KOPT-K1 (cell line): Measurements from ENCODE around the gene INTS2.

Experiments
- H3K27ac ChIP-seq: fragments of 200-600 bp; sonication (generic); 2 replicates; pipeline ENCODE4 v1.5.1; 2016; ENCODE audit warnings: antibody characterized with exemption, mild to moderate bottlenecking, low read depth, low read length; ENCODE audit not compliant: poor library complexity, severe bottlenecking
- H3K36me3 ChIP-seq: fragments of 200-600 bp; sonication (generic); 2 replicates; pipeline ENCODE4 v1.5.1; 2017; ENCODE audit warnings: antibody characterized with exemption, mild to moderate bottlenecking, low read length, moderate library complexity; ENCODE audit not compliant: insufficient read depth
- H3K9me3 ChIP-seq: fragments of 200-600 bp; sonication (generic); 2 replicates; pipeline ENCODE4 v1.5.1; 2017; ENCODE audit warnings: antibody characterized with exemption, low read length, mild to moderate bottlenecking; ENCODE audit not compliant: insufficient read depth, poor library complexity, severe bottlenecking

INTS2 gene

GRCh38 chr17:61846761-61847375 is 80.9 kb downstream of the INTS2 start:
- H3K27ac ChIP-seq = no peak overlapping the region
- peaks cover 100% of the 10 kb centered on the region for H3K36me3 ChIP-seq
- H3K9me3 ChIP-seq = no peaks in the 10 kb centered on the region

- no peak overlapping the region for H3K27ac ChIP-seq
- H3K36me3 ChIP-seq = peaks cover 100% of the 10 kb centered on the region
Measured at GRCh38 chr17:61846088-61846487, 81.7 kb downstream of the INTS2 start.

GRCh38 chr17:61843435-61843834 is 84.3 kb downstream of the INTS2 start:
- H3K9me3 ChIP-seq = no peaks in the 10 kb centered on the region
- peaks cover 97% of the 10 kb centered on the region for H3K36me3 ChIP-seq
- no peak overlapping the region for H3K27ac ChIP-seq

More at GRCh38 chr17:61846088-61846487, 81.7 kb downstream of the INTS2 start:
- no peaks in the 10 kb centered on the region for H3K9me3 ChIP-seq

- Histone ChIP-seq H3K27ac (no peak overlapping the region), H3K9me3 (no peaks in the 10 kb centered on the region), H3K36me3 (peaks cover 92% of the 10 kb centered on the region)
Measured at GRCh38 chr17:61842899-61843298, 84.9 kb downstream of the INTS2 start.

- Histone ChIP-seq H3K36me3 (peaks cover 82% of the 10 kb centered on the region), H3K27ac (no peak overlapping the region), H3K9me3 (no peaks in the 10 kb centered on the region)
Measured at GRCh38 chr17:61839300-61839786, 88.4 kb downstream of the INTS2 start.

- peaks cover 71% of the 10 kb centered on the region for H3K36me3 ChIP-seq
- no peaks in the 10 kb centered on the region for H3K9me3 ChIP-seq
- no peak overlapping the region for H3K27ac ChIP-seq
Measured at GRCh38 chr17:61837175-61838051, 90.4 kb downstream of the INTS2 start.

GRCh38 chr17:61836266-61837174 is 91.3 kb downstream of the INTS2 start:
- Histone ChIP-seq H3K36me3 (peaks cover 70% of the 10 kb centered on the region), H3K27ac (no peak overlapping the region), H3K9me3 (no peaks in the 10 kb centered on the region)

GRCh38 chr17:61835606-61836005 is 92.2 kb downstream of the INTS2 start:
- Histone ChIP-seq H3K36me3 (peaks cover 69% of the 10 kb centered on the region), H3K27ac (no peak overlapping the region)

GRCh38 chr17:61834610-61835009 is 93.2 kb downstream of the INTS2 start:
- Histone ChIP-seq H3K36me3 (peaks cover 66% of the 10 kb centered on the region), H3K27ac (no peak overlapping the region), H3K9me3 (no peaks in the 10 kb centered on the region)

More at GRCh38 chr17:61835606-61836005, 92.2 kb downstream of the INTS2 start:
- H3K9me3 ChIP-seq = no peaks in the 10 kb centered on the region

- Histone ChIP-seq H3K27ac (no peak overlapping the region), H3K9me3 (no peaks in the 10 kb centered on the region), H3K36me3 (peaks cover 69% of the 10 kb centered on the region)
Measured at GRCh38 chr17:61833536-61834193, 94.1 kb downstream of the INTS2 start.

GRCh38 chr17:61832463-61832862 is 95.3 kb downstream of the INTS2 start:
- Histone ChIP-seq H3K36me3 (peaks cover 79% of the 10 kb centered on the region), H3K27ac (no peak overlapping the region), H3K9me3 (peaks cover 8% of the 10 kb centered on the region)

GRCh38 chr17:61831099-61831498 is 96.7 kb downstream of the INTS2 start:
- peaks cover 75% of the 10 kb centered on the region for H3K36me3 ChIP-seq
- no peak overlapping the region for H3K27ac ChIP-seq
- peaks cover 9% of the 10 kb centered on the region for H3K9me3 ChIP-seq

- peaks cover 70% of the 10 kb centered on the region for H3K36me3 ChIP-seq
- H3K27ac ChIP-seq = no peak overlapping the region
- peaks cover 9% of the 10 kb centered on the region for H3K9me3 ChIP-seq
Measured at GRCh38 chr17:61828694-61829093, 99.1 kb downstream of the INTS2 start.

- peaks cover 9% of the 10 kb centered on the region for H3K9me3 ChIP-seq
- H3K36me3 ChIP-seq = peaks cover 77% of the 10 kb centered on the region
- no peak overlapping the region for H3K27ac ChIP-seq
Measured at GRCh38 chr17:61827649-61828395, 100.0 kb downstream of the INTS2 start.
